Right lobe of liver (tissue), 4 donors: ENCODE data around the gene CDH16.

Source experiments
- CTCF ChIP-seq, 4 donors: fragments of 200-600 bp in 3 of 4; fragments of 450-650 bp in 1 of 4; IDR thresholded peaks; one replicate each; pipeline versions ENCODE4 v1.5.1 to v1.8.0; 2016 to 2022; ENCODE audit warnings: antibody characterized with exemption in 4 of 4, mild to moderate bottlenecking in 2 of 4
- POLR2A ChIP-seq: fragments of 450-650 bp; IDR thresholded peaks from one replicate; pipeline ENCODE4 v1.6.1; 2017; ENCODE audit warnings: antibody characterized with exemption, mild to moderate bottlenecking
- donor health status: DM: no; HTN: no; CAD: no.
- donor health status: DM: no; HTN: no; CAD: no.
- donor health status: DM: no; HTN: yes; CAD: no.

DNA sequence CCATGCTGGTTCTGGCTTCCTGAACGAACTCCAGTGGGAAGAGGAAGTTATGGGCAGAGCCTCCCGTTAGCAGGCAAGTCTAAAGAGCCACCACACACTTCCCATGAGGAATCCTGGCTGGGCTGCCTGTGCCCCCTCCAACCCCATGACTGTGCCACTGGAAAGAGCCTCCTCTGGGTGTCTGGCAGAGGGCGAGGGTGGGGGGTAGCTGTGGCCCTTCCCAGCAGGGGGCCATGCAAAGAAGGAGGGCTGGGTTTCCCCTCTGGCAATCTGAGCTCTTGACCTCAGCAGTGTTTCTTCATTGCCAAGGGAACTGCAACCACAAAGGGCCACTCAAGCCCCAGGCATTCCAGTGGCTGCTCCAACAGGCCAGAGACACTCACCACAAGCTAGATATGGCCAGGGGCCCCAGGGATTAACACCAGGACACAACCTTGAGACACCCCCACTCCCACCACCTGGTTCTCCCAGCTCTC lies 8.3 kb upstream of the CDH16 start:
- TF ChIP-seq CTCF (IDR thresholded peaks at IDR 0.05) (no peak), POLR2A (no peak)
